NCI-H1048 (cell line): ENCODE measurements around the gene PSMC5.

Experiments used
- DNase-seq: peaks from one replicate; lab custom pipeline; 2025; lab: John Stamatoyannopoulos, UW

PSMC5 gene

DNA sequence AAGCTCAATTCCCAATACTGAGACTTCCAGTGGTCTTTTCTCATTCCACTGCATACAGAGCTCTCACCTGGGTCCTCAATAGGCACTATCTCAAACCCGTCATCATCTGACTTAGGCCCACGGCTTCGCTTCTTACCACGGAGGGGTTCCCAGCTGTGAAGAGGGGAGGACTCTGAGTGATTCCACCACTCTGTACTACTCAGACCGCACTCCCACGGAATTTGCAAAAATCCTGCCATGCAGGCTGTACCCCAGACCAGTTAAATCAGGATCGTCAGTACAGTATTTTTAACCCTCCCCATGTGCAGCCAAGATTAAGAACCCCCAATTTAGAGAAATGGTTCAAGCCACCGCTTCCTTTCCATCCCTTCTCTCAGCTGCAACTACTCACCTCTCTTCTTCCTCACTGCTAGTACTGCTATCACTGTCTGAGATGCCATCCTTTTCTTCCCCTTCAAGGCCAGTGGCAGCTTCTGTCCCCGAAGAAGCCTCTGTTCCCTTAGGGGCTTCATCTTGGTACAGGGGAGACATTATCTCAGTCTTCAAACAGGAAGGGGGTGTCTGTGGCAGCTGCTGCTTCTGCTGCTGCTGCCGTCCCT lies 6.2 kb upstream of the PSMC5 start:
- no peak for DNase-seq

DNA sequence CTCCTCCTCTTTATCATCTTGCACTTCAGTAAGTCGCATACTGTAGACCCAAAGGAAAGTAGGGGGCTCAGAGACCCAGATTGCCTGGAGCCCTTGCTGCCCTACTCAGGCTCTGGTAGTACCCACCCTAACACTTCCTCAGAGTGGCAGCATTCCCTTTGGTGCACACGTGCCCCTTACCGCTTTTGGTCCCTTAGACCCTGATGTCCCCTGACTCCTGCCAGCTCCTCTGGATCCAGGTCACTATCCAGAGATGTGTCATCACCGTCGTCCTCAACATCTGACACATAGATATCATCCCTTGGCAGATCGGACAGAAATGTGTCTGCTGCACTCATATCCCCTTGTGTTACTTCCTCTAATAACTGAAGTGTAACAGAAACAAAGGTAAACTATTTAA lies 5.4 kb upstream of the PSMC5 start:
- no peak for DNase-seq

DNA sequence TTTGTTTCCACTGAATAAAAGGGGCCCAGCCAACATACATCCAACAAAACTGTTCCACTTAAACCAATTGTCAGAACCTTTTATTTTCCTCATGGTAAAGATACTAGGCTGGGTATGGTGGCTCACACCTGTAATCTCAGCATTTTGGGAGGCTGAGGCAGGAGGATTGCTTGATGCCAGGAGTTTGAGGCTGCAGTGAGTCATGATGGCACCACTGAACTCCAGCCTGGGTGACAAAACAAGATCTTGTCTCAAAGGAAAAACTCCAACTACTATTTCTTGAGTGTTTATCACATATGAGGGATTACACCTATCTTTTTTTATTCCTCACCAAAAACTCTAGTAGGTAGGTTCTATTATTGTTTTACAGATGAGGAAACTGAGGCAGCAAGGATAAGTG lies 4.7 kb upstream of the PSMC5 start:
- no peak for DNase-seq

DNA sequence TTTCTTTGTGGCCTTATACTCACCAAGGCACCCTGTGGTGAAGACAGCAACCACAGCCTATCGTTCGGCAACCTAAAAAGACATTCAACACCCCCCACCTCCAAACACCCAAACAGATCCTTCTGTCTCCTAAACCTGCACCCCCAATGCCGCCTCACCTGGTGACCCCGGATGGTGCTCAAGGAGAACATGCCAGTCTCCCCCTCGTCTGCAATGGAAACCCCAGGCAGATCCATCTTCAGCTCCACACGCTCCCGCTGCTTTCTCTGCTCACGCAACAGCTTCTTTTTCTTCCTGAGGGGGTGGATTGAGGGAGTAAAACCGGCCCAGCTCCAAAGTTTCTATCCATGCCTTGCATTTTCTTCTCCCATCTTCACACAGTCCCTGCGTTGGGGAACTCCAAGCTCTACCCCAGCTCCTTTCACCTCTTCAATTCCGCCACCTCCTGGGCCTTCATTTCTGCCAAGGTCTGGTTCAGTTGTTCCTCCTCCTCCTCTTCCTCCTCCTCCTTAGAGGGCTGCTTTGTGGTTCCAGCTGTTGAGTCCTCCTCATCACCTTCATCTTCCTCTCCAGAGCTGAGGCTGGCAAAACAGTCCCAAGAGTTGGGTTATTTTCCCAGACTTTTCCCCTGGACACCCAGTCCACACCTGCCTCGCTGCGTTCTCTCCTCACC lies 3.4 kb upstream of the PSMC5 start:
- DNase-seq, result no peak

DNA sequence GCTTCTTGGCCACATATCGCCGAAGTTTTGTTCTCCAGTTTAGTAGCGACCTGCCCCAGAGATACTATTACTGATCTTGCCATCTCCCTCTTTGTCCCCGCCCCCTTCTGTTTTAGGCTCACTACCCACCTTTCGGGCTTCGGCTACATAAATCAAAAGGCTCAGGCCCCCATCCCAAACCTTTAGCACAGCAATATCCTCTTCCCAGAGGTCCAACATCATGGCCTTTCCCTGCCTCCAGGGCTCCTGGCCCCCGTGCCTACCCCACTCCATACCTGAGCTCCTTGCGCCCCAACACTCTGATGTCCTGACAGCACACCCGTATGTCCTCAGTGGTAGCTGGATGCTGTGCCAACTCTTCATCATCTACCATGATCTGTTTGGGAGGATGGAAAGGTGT lies 2.9 kb upstream of the PSMC5 start:
- DNase-seq, result no peak

DNA sequence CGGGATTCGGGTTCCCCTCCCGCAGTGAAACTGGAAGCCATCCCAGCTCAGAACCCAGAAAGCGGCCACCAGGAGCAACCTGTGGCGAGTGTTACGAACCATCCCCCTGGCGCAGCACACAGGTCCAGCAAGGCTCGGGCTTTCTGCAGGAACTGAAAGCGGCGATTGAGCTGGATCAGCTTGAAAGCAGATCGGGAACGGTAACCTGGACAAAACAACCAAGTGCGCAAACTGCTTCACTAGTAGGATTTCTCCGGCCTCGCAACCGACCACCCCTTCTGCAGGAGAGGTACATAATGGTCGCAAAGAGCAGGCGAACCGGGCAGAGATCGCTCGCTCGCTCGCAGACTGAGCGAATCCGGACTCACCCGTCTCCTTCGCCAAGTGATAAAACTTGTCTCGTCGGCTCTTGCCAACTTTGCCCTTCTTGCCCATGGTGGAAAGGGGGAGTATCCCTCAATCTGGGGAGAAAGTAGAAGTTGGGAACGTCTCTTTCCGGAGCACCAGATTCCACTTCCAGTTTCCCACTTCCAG lies 696 bp upstream of the PSMC5 start:
- DNase-seq, result no peak

DNA sequence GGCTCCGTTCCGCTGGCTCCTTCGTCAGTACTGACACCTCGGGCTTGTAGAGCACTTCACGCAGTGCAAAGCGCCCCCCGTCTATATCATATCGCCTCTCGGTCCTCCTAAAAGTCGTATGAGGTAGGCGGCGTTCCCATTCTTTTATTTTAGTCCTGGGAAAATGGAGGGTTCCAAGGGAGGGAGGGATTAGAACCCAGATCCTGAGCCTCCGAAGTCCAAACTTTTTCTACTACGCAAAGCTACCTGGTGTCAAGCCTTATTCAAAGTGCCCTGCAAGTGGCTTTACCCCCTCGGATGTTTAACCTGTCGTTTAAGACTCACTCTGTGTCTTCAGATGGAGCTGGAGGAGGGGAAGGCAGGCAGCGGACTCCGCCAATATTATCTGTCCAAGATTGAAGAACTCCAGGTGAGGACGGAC lies 580 bp downstream of the PSMC5 start:
- no peak for DNase-seq

DNA sequence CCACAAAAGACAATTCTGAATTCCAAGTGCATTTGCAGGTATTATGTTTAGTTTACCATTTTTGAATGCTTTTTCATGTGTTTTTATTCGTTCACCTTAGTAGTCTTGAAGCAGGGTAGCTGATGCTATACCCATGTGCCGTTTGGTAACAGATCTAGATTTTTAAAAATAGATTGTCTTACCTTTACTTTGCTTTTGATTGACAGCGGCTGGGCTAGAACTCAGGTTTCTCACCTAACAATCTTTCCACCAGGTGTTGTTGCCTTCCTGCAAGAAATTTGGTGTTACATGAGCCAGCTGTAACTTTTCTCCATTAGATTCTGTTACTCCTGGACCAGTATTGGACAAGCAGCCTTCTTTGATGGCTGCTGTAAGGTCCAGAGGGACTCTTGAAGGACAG lies 1.7 kb downstream of the PSMC5 start:
- no peak for DNase-seq

DNA sequence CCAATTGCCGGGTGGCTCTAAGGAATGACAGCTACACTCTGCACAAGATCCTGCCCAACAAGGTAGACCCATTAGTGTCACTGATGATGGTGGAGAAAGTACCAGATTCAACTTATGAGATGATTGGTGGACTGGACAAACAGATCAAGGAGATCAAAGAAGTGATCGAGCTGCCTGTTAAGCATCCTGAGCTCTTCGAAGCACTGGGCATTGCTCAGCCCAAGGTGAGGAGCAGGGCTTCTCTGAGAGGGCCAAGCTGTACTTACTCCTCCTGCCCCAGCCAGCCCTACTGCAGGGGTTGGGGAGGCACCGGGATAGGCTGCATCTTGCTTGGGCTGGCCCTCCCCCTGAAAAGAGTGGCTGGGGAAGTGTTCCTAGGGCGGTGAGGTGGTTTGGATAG lies 3.0 kb downstream of the PSMC5 start:
- DNase-seq, result no peak

DNA sequence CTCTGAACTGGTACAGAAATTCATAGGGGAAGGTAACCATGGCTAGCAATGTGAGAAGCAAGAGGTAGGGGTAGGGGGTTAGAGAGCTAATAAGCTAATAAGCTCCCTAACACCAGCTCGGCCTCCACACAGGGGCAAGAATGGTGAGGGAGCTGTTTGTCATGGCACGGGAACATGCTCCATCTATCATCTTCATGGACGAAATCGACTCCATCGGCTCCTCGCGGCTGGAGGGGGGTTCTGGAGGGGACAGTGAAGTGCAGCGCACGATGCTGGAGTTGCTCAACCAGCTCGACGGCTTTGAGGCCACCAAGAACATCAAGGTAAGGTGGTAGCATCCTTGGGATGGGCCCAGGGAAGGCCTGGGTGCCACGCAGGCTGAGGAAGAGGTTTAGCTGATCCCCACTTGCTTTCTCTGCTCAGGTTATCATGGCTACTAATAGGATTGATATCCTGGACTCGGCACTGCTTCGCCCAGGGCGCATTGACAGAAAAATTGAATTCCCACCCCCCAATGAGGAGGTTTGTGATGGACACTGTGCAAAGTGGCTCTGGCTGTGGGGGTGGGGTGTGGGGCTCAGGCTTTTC lies 3.8 kb downstream of the PSMC5 start:
- DNase-seq, result no peak

DNA sequence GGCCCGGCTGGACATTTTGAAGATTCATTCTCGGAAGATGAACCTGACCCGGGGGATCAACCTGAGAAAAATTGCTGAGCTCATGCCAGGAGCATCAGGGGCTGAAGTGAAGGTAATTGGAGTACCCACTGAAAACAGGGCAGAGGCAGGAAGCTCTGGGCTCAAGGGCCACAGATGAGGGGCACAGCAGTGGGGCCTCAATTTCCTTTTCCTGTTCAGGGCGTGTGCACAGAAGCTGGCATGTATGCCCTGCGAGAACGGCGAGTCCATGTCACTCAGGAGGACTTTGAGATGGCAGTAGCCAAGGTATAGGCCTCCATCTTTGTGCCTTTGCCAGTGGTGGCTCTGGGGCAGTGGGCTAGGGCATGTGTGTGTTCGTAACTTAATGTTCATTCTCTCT lies 4.3 kb downstream of the PSMC5 start:
- no peak for DNase-seq

DNA sequence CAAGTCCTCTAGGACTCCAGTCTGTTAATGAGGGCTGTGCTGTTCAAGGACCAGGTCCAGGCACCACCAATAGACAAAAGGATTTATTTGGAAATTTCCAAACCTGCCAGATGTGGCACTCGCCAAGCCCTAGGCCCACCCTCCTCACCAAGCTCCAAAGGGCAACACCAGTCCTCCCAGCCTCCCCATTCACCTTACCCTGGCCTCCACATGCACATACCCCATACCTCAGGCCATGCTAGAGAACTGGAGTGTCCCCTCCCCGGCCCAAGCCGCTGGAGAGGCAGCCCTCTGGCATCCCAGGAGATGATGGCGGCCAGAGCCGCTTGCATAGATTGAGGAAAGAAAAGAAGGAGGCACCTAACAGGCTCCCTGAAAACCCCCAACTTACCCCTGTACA lies 4.8 kb downstream of the PSMC5 start:
- DNase-seq, result no peak

DNA sequence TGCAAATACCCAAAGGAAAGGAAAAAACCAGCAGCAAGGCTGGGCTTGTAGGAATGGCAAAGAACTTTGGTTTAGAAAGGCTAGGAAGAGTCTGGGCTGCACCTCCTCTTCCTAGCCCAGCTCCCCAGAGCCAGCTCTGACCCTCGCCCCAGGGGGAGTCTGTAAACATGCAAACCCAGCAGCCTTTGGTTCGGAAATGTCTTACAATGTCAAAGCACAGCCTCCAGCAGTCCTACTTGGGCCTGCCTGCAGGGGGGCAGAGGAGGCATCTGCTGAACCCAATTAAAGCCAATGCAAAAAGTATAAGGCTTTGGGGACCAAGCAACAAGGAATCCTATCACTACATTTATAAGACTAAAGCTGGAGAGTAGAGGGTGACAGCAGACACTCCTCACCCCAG lies 5.2 kb downstream of the PSMC5 start:
- no peak for DNase-seq

DNA sequence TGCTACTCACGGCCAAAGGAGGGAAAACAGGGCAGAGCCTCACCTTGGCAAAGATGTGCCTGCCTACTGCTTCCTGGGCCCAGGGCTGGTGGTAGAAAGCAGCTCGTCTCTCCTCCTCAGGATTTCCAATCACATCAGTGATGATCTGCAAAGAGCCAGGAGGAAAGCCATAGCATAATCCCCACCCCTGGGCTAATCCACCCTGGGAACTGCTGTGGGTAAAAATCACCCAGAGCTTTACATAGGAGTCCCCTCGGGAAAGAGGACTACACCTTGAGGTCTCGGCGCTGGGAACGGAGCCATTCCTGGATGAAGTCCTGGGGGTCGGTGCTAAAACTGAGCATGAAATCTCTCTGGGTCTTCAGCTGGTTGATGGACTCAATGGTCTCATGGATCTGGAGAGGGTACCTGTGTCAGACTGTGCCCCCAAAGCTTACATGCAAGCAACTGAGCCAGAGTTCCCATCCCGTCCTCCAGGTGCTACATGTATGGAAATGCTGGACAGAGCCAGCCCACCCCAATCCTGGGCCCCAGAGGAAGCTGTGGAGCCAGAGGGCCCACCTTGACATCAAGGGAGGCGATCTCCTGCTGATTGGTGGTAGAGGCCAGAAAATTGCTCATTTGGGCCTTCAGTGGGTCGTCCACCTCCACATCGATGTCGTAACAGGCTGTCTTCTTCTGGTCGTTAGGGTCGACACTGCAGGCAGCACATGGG lies 6.0 kb downstream of the PSMC5 start:
- no peak for DNase-seq

DNA sequence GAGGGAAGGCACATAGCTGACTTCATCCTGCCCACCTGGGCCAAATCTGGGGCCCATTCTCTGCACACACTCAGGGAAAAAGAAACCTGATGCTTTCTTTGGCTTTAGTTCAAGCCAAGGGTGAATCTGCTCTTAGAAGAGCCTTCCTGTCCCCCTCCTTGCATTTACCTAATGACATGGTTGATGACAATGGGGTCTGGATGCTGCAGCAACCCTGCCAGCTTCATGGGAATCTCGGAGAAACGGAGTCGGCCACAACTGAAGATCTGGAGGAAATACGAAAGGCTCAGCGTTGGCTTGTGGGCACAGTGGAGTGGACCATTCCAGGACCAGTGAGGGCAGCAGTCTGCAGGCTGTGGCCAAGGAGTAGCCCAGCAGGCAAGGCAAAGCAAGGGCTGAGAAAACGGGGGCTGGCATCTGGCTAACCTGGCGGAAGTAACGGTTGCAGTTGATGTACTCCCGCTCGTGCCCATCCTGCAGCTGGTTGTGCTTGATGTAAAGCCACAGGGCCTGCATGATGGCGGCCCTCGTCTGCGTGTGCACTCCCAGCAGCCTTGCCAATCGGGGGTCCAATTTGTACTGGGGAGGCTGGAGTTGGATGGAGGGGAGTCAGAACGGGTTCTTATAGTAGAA lies 6.6 kb downstream of the PSMC5 start:
- DNase-seq, result no peak

DNA sequence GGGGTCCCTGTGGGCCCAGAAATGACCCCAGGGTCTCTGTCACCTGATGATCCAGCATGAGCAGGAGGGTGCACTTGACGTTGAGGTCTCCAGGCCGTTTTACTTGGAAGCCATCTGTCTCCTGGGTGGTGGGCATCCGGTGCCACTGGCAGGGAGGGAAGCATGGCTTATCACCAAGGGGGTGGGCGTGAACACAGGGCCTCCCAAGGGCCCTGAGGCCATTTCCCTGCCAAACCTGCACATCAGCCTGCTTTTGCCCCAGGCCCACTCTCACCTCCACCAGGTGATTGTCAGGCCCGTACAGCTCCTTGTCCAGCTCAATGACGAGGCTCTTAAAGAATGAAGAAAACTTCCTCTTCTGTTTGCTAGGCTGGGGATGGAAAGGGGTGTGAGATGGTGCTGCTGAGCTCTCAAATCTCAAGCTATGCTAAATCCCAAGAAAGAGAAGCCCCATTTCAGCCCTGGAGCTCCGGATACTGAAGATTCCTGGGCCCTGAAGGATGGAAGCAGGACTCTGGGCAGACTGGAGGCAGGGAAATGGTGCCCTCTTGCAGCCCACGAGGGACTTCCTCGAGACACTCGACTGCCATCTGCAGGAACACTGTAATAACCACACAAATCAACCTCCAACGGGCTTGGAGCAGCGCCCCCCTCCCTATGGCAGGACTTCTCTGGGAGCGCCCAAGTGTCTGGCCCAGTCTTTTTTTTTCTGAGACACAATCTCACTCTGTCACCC lies 7.4 kb downstream of the PSMC5 start:
- DNase-seq, result peak; percentile 41

DNA sequence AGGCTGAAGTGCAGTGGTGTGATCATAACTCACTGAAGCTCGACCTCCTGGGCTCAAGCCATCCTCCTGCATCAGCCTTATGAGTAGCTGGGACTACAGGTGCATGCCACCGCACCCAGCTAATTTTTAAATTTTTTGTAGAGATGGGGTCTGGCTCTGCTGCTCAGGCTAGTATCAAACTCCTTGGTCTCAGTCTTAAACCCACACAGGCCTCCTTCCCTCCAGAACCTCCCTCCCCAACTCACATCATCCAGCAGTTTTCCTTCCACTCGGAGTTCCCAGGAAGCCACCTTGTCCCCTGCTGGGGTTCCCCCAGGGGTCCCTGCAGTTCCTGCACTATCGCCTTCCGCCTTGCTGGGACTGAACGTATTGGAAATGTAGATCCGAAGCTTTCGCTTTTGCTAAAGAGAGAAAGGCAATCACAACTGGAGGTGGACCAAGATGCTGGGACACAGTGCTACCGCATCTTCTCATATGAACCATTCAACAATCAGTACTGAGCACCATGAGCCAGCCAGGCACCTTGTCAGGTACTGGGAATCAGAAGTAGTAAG lies 8.0 kb downstream of the PSMC5 start:
- DNase-seq, result no peak

DNA sequence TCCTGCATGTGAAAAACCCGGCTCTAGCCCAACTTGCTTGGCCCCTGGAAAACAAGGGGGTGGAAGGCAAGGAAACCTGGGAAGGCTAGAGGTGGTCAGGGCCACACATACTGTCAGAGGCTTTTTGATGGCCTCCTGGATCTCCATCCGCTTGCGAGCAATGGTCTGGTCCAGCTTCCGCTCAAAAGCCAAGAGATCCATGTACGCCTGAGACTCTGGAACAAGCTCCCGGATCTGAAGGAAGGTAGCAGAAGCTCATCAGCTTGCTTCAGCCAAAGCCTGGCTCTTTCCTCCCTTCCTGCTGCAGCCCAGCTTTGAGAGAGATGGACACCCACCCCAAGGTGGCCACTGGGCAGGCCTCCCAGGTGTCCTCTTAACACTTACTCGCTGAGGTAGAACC lies 9.6 kb downstream of the PSMC5 start:
- DNase-seq, result no peak

DNA sequence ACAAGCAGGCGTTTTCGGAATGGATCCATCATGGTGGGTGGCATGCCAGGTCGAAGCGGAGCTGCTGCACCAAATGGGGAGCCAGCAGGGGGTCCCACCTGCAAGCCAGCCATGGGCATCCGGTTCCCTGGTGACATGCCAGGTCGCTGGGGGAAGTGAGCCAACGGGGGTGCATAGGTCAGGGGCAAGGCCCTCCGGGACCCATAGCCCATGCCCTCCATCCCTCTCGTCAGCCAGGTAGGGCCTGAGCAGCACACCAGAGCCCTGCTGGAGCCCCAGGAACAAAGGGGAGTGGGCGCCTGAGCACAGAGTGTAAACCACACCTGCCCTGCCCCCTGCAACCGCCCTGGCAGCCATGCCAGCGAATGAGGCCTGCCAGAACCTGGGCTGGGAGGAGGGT lies 10.2 kb downstream of the PSMC5 start:
- DNase-seq, result no peak

DNA sequence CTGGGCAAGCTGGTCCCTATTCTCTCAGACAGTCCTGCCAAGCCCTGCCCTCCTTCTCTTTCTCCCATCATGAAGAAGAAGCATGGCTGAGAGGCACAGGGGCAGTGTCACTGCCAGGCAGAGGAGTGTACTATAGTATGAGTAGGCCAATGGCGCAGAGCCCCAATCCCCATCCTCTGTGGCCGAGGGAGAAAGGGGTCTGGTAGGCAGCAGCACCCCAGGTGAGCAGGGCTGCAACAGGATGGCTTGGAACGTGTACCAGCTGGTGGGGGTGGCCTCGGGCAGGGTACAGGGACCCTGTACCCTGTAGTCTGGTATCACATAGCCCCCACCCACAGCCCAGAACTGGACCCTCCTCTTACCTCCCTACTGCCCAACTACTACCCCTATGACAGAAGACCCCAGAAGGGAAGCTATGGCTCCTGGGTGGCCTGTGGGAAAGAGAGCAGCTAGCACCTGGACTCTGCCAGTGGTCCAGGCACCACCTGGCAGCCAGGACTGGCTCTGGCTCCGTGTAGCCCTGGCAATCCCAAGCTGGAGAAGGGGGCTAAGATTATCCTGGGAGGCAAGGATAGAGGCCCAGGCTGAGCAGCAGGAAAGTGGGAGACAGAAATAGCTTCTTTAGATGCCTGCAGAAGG lies 10.8 kb downstream of the PSMC5 start:
- DNase-seq, result no peak

DNA sequence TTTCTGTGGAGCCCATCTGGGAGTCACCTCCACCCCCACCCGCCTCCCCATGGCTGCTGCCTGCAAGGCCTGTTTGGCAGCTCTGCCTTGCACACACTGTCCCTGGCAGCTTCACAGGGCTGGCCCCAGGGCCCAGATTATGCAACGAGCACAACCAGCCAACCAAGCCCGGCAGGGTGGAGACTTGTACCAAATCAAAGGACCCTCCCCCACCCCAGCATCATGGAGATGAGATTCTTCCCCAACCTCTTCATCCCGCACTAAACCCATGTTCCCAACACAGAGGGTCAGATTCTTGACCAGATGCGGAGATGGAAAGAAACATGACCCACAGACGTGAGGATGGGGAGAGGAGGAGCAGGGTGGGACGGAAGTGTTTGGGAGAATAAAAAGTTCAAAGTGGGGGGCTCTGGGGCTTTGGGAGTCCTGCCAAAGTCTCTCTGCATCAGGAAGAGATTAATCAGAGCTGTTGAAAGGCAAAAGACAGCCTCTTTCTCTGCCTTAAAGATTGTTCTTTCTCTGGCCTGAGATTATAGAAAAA lies 11.5 kb downstream of the PSMC5 start:
- no peak for DNase-seq
